Breast epithelium (tissue), 4 donors: ENCODE data around the gene SRGAP1. TPM values are rescaled to one million over a fixed set of nuclear protein-coding genes. Genes with fewer than 3 reads are reported as not detected.
A peak's percentile ranks its signal among the peaks of the same experiment; 100 is the strongest.
"Not testable (repeated sequence)": the region's sequence is repeated elsewhere in the genome, so short reads cannot be mapped to it uniquely, and the experiment has no call there.

Source experiments
- DNase-seq, 2 donors: peaks; one replicate each; pipeline ENCODE4 v3.0.0-alpha.2; 2019; ENCODE audit warnings: low spot score in 2 of 2
- H3K27ac ChIP-seq, 2 donors: fragments of 200-600 bp; sonication (generic) in 1 of 2; one replicate each; pipeline ENCODE4 v1.5.1; 2016 to 2019; ENCODE audit warnings: mild to moderate bottlenecking in 1 of 2
- H3K27me3 ChIP-seq, 2 donors: fragments of 200-600 bp; sonication (generic) in 1 of 2; one replicate each; pipeline versions ENCODE4 v1.5.1 to v1.6.0; 2017 to 2019; ENCODE audit warnings: control low read depth in 1 of 2, mild to moderate bottlenecking in 1 of 2
- H3K36me3 ChIP-seq: fragments of 200-600 bp; one replicate; pipeline ENCODE4 v1.5.1; 2019
- H3K4me1 ChIP-seq, 2 donors: fragments of 200-600 bp; sonication (generic); one replicate each; pipeline ENCODE4 v1.5.1; 2016 to 2019; ENCODE audit warnings: control low read depth in 1 of 2
- H3K4me3 ChIP-seq, 3 donors: fragments of 200-600 bp; sonication (generic); 1 replicate in 2 of 3; 2 replicates in 1 of 3; pipeline ENCODE4 v1.5.1; 2016 to 2019; ENCODE audit warnings: mild to moderate bottlenecking in 3 of 3, moderate library complexity in 2 of 3
- H3K9me3 ChIP-seq, 2 donors: fragments of 200-600 bp; sonication (generic) in 1 of 2; one replicate each; pipeline ENCODE4 v1.5.1; 2016 to 2019; ENCODE audit warnings: control low read depth in 1 of 2
- POLR2A ChIP-seq: fragments of 450-650 bp; IDR thresholded peaks from one replicate; pipeline ENCODE4 v1.6.1; 2016; ENCODE audit warnings: antibody characterized with exemption, mild to moderate bottlenecking, moderate library complexity
- POLR2AphosphoS5 ChIP-seq, 3 donors: sonication (generic); formaldehyde crosslinking; IDR thresholded peaks; one replicate each; pipeline ENCODE4 v1.6.1; 2017; ENCODE audit warnings: antibody characterized with exemption in 3 of 3
- intact Hi-C: fragments of 100-400 bp; cut with DNase I; formaldehyde crosslinking; loops from one replicate; pipeline ENCODE4 v1.15.1; 2023; ENCODE audit warnings: low total_unique reads
- total RNA-seq, 3 donors: library from RNA; depleted of rRNA; stranded (reverse); fragments of >200 nt; gene quantifications; one replicate each; pipeline ENCODE4 v1.1.0, GENCODE V29; 2016
- TF ChIP-seq, protein P1 (sequence below), 3 donors: fragments of 450-650 bp; IDR thresholded peaks; one replicate each; pipeline ENCODE4 v1.5.1; 2016 to 2017; ENCODE audit warnings: antibody characterized with exemption in 3 of 3, mild to moderate bottlenecking in 3 of 3, moderate library complexity in 3 of 3

The SRGAP1 gene
- total RNA-seq, 3 donors from 2014 or later = 20.3 to 58.7 (median 29.3) TPM

DNA sequence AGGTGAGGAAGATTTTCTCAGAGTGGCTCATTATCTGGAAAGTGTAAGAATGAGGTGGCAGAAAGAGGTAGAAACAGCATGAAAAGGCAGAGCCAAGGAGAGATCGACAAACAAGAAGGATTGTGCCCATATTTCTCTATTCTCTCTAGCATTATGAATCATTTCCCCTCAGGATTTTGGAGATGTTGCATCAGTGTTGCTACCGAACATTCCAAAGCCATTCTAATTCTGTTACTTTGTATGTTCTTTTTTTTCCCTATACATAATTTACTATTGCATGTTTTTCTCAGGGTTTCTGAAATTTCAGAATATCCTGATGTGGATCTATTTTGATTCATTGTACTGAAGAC lies 316.2 kb downstream of the SRGAP1 start:
- Histone ChIP-seq H3K27ac (no peak overlapping the region), H3K27me3 (no peaks in the 10 kb centered on the region), H3K9me3 (no peaks in the 10 kb centered on the region), H3K36me3 (no peaks in the 10 kb centered on the region), H3K4me3 (no peak overlapping the region), H3K4me1 (no peaks in the 10 kb centered on the region)
- TF ChIP-seq POLR2A (no peak), POLR2AphosphoS5 (IDR thresholded peaks at IDR 0.05) (no peak)
- TF ChIP-seq, protein P1, sequence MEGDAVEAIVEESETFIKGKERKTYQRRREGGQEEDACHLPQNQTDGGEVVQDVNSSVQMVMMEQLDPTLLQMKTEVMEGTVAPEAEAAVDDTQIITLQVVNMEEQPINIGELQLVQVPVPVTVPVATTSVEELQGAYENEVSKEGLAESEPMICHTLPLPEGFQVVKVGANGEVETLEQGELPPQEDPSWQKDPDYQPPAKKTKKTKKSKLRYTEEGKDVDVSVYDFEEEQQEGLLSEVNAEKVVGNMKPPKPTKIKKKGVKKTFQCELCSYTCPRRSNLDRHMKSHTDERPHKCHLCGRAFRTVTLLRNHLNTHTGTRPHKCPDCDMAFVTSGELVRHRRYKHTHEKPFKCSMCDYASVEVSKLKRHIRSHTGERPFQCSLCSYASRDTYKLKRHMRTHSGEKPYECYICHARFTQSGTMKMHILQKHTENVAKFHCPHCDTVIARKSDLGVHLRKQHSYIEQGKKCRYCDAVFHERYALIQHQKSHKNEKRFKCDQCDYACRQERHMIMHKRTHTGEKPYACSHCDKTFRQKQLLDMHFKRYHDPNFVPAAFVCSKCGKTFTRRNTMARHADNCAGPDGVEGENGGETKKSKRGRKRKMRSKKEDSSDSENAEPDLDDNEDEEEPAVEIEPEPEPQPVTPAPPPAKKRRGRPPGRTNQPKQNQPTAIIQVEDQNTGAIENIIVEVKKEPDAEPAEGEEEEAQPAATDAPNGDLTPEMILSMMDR (IDR thresholded peaks at IDR 0.05) = no peak
- intact Hi-C loops = no loop called here
- DNase-seq = no peak

DNA sequence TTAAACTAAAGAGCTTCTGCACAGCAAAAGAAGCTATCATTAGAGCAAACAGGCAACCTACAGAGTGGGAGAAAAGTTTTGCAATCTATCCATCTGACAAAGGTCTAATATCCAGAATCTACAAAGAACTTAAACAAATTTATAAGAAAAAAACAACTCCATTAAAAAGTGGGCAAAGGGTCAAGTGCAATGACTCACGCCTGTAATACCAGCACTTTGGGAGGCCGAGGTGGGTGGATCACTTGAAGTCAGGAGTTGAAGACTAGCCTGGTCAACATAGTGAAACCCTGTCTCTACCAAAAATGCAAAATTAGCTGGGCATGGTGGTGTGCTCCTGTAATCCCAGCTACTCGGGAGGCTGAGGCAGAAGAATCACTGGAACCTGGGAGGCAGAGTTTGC lies 322.1 kb downstream of the SRGAP1 start:
- H3K27me3 ChIP-seq, DNase-seq, intact Hi-C loops, H3K4me1 ChIP-seq, H3K4me3 ChIP-seq, H3K27ac ChIP-seq, H3K36me3 ChIP-seq, H3K9me3 ChIP-seq: not testable (repeated sequence)

DNA sequence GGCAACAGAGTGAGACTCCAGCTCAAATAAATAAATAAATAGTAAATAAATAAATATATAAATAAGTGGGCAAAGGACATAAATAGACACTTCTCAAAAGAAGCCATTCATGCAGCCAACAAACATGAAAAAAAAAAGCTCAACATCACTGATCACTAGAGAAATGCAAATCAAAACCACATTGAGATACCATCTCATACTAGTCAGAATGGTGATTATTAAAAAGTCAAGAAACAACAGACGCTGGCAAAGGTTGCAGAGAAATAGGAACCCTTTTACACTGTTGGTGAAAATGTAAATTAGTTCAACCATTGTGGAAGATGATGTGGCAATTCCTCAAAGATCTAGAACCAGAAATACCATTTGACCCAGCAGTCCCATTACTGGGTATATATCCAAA lies 322.5 kb downstream of the SRGAP1 start:
- DNase-seq, H3K4me1 ChIP-seq, H3K27me3 ChIP-seq, H3K27ac ChIP-seq, H3K4me3 ChIP-seq, H3K36me3 ChIP-seq, H3K9me3 ChIP-seq, intact Hi-C loops: not testable (repeated sequence)

DNA sequence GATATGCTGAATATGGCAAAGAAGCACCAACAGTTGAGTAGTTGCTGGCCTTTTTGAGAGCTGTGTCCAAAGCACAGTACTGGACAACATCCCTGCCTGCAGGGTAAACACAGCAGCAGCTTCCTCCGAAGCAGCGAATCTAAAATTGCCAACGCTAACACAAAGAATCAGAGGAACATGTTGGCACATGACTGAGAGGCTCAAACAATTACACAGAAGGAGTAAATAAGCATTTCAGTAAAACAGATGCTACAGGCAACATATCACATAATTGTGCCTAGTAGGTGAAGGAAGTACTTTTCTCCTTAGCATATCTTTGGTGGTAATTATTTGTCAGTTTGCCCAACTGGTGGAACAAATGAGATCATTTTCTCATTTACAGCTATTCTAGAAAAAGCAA lies 325.5 kb downstream of the SRGAP1 start:
- Histone ChIP-seq H3K4me1 (no peaks in the 10 kb centered on the region), H3K27me3 (no peaks in the 10 kb centered on the region), H3K4me3 (no peak overlapping the region), H3K36me3 (no peaks in the 10 kb centered on the region), H3K9me3 (no peaks in the 10 kb centered on the region), H3K27ac (peak overlapping the region in 1 of 2 donors; percentile 15)
- no peak for DNase-seq
- TF ChIP-seq POLR2A (no peak), POLR2AphosphoS5 (IDR thresholded peaks at IDR 0.05) (no peak)
- TF ChIP-seq, protein P1 (IDR thresholded peaks at IDR 0.05) = no peak
- intact Hi-C loops = no loop called here

DNA sequence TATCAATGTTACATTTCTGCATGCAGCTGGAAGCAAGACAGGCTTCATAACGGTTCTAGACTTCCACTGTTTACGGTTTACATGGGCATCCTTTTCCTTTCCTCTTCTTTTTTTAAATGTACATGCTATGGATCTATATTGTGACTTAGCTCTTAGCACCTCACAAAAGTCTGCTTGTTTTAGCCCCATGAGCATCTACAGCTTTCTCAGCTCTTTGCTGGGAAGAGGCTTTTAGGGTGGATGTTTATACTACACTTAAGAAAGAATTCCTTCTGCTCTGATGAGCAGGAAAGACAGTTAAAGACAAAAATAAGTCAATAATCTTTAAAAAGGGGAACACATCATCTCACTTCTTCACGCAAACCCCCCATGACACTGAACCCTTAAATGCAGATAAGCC lies 326.2 kb downstream of the SRGAP1 start:
- Histone ChIP-seq H3K27ac (no peak overlapping the region), H3K27me3 (no peaks in the 10 kb centered on the region), H3K36me3 (no peaks in the 10 kb centered on the region), H3K4me3 (no peak overlapping the region), H3K4me1 (no peaks in the 10 kb centered on the region), H3K9me3 (no peaks in the 10 kb centered on the region)
- intact Hi-C loops = no loop called here
- no peak for TF ChIP-seq POLR2AphosphoS5 (IDR thresholded peaks at IDR 0.05)
- TF ChIP-seq POLR2A = no peak
- TF ChIP-seq, protein P1 (IDR thresholded peaks at IDR 0.05) = no peak
- no peak for DNase-seq

DNA sequence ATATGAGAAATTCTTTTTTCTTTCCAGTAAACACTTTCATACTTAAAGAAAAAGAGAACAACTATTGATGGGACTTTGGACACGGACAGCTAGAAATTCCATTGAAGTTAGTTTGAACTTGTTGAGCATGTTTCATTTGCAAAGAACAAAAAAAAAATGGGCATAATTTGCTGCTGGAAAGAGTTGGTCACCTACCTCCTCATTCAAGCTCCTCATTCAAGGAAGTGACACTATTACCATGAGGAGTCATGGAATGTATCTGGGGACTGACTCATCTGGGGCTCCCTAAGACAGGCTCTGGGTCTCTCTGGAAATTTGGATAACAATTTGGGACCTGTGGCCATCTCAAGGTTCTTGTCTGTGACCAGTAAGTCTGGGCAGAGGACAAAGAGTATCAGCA lies 327.2 kb downstream of the SRGAP1 start:
- Histone ChIP-seq H3K27ac (peak overlapping the region in 1 of 2 donors; percentile 5), H3K4me3 (no peak overlapping the region), H3K36me3 (no peaks in the 10 kb centered on the region), H3K9me3 (no peaks in the 10 kb centered on the region), H3K27me3 (no peaks in the 10 kb centered on the region), H3K4me1 (no peaks in the 10 kb centered on the region)
- TF ChIP-seq, protein P1 (IDR thresholded peaks at IDR 0.05) = no peak
- TF ChIP-seq POLR2A = no peak
- no peak for TF ChIP-seq POLR2AphosphoS5 (IDR thresholded peaks at IDR 0.05)
- DNase-seq = no peak
- intact Hi-C loops = no loop called here
